KBM-7 (cell line): ENCODE results near the gene INAFM2.

Experiments used
- DNase-seq: peaks from one replicate; pipeline ENCODE4 v3.0.0-alpha.2; 2015
- in situ Hi-C: fragments of 300-500 bp; cut with MboI; formaldehyde crosslinking; loops from 2 replicates; pipeline ENCODE4 v1.14.3; 2020; ENCODE audit warnings: low sequenced_read_pairs, low pct_unique_long_range_greater_than_20kb, mixed read lengths

Gene INAFM2

DNA sequence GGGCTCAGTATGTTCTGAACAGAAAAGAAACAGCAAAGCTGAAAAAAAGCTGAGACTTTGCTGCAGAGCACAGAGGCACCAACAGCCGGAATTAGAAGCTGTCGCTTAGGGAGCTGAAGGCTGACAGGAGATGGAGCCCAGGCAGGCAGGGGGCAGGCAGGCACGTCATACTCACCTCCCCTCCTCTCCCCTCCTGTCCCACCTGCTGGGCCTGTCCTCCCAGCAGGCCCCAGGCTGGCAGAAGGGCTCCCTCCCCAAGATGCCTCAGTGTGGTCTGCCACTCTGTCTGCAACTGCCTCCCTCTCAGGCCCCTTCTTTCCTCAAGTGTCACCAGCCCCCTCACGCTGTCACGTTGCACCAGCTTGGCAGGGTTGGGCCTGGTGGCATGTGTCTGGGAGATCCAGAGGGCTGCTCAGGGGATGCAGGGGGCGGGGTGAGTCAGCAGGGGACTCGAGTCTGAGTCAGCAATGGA lies 37.4 kb upstream of the INAFM2 start:
- no peak for DNase-seq
- in situ Hi-C loops = no loop called here

DNA sequence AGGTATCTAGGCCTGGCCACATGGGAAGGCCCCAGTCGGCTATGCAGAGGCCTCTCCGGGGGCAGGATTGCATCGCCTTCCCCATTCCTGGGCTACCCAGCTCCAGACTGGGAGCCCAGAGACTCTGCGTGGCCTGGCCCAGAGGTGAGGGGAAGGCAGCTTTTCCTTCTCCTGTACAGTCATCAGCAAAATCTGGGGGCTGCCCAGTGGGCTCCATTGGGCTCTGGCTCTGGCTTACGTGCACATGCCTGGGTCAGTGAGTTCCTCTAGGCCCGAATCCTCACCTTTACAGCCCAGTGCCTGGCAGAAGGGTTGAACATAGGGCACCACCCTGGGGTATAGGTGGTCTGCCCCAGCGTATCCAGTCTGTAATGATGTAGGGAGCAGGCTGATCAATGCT lies 36.7 kb upstream of the INAFM2 start:
- no peak for DNase-seq
- in situ Hi-C loops = no loop called here

DNA sequence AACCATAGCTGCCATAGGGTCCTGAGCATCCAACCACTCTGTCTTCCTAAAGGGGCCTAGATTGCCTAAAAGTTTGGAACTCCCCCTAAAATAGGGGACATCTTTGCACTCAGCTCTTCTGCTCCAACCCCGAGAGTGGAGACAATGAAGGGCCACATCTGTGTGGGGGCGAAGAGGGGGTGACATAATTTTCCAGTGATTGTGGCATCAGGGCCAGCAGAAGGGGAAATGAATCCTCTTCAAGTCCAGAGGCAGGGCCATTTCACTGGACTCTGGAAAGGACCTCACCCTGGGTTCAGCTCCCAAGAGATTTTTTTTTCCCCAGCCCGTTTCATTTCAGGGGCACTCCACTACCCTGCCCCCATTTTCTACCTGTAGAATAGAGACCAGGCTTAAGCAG lies 36.0 kb upstream of the INAFM2 start:
- in situ Hi-C loops = no loop called here
- no peak for DNase-seq

DNA sequence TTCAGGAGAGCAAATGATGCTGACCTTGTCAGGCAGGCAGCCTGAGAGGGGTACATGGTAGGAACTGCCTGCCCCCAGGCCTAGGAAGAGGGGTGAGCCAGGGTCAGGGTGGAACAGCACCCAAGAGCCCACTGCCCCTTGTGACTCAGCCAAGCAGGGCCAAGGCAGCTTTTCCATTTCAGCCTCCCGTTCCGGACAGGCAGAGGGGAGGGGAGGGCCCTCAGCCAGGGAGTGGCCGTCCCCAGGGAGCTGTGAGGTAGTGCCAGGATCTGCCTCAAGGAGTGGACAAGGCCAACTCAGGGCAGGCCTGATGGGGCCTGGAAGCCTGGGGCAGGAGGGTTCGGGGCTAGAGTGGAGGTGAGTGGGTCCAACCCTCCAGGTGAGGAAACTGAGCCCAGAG lies 35.5 kb upstream of the INAFM2 start:
- DNase-seq = no peak
- in situ Hi-C loops = no loop called here

DNA sequence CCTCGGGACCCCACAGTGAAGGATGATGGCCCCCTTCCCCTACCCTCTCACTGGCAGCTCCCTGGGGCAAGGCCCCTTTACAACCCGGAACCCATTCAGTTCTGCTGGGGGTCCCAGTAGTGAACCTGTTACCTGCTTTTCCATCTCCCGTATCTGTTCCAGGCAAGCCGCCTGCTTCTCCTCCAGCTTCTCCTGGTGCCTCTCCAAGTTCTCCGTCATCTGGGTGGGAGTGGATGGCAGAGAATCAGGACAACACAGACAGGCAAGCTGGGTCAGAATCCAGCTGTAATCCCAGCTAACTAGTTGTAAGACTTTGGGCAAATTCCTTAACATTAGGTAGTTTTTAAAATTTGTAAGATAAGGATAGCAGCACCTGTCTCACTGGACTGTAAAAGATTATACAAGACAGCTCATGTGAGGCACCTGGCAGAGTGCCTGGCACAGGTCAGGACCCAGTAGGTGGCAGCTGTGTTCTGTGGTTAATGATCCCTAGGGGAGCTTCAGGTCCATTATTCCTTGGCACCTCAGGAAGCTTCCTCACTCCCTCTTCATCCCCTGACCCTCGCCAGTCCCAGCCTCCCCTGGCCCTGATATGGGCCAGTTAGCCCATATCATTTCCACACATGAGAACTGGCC lies 34.2 kb upstream of the INAFM2 start:
- no peak for DNase-seq
- in situ Hi-C loops = no loop called here

DNA sequence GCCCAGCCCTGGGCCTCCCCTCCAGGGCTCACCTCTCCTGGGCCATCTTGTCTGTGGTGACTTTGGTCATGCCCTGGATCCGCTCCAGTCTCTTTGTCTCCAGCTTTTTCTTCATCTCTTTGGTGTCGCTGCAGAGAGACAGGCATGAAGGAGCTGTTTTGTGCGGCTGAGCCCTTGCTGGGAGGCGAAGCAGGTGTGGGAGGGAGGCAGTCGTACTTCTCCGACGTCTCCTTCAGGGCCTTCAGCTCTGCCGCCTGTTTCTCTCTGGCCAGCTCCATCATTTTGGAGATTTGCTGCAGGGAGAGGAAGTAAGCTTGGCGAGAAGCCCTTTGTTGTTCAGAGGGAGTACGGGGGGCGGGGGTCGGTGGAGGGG lies 33.0 kb upstream of the INAFM2 start:
- no peak for DNase-seq
- in situ Hi-C loops = no loop called here

DNA sequence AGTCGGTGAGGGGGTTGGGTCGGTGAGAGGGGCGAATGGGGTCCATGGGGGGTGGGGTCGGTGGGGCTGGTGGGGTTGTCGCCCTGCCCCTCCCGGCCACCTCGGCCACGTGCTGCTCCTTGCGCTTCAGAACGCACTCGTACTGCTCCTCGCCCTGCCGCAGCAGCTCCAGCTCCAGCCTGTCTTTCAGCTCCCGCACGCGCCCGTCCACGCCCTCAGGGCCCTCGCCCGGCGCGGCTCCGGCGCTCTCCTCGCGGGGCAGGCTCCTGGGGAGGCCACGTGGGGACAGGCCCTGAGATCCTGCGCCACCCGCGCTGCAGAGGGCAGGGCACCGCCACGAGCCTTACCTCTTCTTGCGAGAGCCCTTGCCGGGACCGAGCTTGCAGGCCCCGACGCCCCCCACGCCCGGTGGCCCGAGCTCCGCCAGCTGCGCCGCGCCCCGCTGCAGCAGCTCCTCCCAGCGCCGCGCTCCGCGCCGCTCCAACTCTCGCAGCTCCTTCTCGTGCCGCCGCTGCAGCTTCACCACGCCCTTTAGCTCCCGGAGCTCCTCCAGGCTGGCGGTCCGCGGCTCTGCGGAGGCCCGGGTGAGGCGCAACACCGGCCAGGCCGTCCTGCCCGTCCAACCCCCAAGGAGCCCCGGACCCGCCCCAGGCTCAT lies 32.4 kb upstream of the INAFM2 start:
- in situ Hi-C loops = no loop called here
- no peak for DNase-seq

DNA sequence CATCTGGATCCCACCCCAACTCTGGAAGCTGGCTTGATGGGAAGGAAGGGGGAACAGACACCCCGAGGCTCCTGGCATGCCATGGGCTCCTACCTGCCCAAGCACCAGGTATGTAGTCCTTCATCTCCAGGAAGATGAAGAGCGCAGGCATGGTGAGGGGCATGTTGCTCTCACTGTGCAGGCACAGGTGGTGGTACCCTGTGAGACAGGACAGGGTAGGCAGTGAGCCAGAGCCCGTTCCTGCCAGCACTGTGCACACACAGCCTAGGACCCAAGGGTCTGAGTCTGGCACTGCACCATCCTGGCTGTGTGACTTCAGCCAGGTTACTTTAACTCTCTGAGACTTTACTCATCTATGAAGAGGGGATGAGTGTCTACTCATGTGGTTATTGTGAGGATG lies 31.2 kb upstream of the INAFM2 start:
- in situ Hi-C loops = no loop called here
- no peak for DNase-seq

DNA sequence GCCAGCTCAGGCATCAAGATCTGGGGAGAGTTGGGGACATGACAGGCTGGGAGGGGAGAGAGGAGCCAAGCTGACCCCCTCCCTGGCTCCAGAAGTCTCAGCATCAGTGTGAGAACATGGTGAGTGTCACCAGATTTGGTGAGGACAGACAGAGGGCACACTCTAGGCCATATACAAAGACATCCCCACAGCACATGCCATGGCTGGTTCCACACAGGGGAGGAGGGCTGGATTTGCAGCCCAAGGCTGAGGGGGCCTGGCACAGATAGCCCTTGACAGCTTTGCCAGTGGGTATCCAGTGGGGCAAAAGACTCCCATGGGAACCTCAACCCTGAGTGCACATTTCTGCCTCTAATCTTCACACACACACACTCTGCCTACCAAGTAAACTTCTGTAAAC lies 30.5 kb upstream of the INAFM2 start:
- no peak for DNase-seq
- in situ Hi-C loops = no loop called here

DNA sequence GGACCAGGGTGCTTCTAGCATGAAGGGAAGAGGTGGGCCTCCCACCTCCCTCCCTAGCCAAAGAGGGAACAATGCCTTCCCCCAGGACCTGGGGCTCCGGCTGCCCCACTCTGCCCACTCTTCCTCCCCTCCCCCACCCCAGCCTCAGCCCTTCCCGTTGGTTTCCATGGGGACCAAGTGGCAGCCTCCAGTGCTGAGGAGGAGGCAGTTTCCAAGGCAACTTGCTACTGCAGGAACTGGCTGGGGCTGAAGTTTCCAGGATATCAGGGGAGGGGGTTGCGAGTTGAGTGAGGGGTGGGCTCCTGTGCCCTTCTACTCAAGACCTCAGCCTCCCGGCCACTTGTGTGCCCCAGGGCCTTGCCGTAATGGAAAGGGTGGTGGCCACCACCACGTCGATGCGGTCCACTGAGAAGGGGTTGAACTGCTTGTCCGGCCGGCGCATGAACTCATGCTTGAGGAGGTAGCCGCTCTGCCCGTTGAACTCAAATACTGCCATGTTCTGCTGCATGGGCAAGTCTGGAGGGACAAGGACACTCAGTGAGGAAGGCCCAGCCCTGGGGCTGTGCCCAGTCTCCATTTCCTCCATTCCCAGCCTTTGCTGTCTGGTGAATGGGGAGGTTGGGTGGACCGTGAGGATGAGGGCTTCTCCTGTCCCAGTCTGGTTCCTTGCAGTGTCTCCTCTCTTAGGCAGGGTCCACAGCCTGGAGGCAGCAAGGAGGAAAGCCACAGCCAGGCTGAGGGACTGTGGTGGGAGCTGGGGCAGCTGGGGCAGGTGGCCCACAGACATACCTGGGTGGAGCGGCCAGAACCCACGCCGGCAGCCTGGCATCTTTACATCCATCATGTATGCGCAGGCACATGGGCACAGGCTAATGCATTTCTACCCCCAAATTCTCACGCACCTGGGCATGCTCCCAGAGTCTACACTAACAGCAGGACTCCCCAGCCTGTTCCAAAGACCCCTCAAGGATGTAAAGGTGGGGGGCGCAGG lies 29.3 kb upstream of the INAFM2 start:
- in situ Hi-C loops = no loop called here
- no peak for DNase-seq

DNA sequence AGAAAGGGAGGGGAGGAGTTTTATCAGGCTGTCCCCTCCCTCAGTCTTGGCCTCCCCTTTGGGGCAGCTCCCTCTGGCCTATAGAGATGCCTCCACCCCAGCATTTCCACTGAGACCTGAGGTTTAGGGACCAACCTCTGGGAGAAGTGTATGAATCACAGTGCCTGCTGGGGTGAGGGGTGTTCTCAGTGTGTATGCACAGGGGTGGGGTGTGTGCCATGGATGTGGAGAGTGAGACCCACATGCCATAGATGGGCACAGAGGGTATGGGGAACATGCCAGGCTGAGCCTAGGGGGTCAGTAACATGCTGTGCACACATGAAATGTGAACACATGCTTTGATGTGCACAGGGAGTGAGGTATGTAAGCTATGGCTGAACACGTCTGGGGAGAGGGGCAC lies 28.2 kb upstream of the INAFM2 start:
- in situ Hi-C loops = no loop called here

DNA sequence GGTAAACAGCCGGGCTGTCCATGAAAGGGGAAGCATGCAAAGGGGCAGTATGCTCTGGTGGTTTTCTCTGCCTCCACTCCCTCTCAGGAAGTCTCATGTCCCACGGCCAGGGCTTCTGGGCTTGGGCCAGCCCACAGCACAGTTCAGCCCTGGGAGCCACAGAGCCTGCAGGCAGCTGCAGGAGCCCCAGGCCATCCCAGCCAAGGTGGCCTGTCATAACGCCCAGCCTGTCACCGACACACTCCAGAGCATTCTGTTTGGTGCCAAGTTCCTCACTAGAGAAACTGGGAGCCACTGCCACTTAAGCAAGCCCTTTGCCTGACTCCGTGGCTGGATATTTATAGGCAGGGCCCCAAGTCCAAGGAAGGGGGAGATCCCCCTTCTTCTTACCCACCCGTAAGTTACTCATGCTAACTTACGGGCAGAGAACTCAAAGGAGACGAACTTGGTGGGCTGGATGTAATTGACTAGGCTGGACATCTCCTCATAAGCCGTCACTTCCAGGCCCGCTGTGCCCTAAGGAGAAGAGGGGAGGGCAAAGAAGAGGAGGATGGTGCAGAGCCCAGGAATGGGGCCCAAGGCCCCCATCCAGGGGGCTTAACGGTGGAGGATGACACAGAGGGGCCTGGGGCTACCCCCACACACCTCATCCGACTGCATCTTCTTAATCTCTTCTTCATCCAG lies 27.5 kb upstream of the INAFM2 start:
- in situ Hi-C loops = no loop called here
- no peak for DNase-seq

More for the DNA sequence above, 28.2 kb upstream of the INAFM2 start:
- DNase-seq = no peak

DNA sequence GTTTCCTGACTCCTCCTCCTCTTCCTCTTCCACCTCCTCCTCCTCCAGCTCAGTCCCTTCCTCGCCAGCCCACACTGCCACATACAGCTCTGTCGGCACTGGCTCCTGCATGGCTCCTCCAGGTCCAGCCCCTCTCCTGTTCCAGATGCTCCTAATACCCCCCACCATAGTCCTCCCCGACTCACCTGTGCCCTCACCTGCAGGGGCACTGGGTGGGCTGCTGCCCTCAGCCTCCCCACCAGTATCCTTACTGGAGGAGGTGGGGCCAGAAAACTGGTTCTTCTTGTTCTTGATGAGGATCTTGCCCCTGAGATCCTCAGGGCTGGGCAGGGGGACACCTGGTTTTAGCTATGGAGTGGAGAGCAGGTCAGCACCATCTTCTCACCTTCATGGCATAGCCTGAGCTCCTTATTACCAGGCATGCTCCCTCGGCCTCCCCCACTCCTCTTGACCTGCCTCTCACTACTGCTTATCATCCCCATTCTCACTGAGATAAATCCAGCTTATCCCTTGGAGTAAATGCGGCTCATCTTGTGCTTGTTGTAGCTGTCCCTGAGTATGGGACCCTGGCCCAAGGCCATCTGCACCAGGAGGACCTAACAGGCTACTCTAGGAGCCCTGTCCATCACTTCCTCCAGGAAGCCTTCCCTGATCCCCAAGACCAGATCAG lies 26.8 kb upstream of the INAFM2 start:
- in situ Hi-C loops = no loop called here
- DNase-seq = no peak

DNA sequence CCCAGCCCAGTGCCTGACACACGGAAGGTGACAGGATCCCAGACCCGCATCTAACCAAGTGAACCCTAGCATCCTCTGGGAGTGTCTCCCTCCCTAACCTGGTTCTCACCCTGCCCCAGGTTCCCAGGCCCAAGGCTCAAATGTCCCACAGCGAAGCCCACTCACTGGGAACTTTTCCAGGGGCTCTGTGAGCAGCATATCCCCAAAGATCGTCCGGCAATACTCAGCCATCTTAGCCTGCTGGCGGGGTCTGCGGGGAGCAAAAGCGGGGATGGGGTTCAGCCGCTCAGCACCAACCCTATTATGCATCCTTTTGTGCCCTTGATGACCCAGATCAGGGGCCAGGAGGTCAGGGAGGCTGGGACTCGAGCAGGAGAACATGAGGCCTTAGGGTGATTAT lies 26.1 kb upstream of the INAFM2 start:
- DNase-seq = no peak
- in situ Hi-C loops = no loop called here

DNA sequence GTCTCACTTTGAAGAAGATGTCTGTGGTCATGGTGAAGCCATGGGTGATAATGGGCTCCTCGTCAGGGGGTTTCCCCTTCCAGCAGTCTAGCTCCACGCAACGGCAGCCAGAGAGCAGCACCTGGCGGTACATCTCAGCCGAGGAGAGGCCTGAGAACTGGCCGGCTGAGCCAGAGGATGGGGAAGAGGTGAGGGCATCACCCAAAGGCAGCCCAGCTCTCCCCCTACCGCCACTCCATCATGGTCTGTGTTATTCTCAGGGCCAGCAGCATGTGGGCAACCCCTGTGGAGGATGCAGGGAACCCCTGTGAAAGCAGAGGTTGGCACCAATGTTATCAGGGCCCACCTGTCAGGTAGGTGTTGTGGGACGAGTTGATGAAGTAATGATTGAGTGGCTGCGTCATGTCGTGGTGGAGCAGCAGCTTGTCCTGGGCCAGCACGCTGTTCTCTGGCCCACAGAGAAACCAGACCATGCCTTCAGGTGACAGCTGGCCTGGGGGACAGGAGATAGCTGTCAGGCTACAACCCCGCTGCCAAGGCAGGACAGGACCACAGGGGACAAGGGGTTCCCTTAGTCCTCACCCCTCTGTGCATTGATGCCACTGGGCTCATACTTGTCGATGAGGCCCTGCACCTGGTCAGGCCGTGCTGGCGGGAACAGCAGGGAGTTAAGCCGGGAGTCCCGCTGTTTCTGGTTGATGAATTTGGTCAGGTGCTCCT lies 25.1 kb upstream of the INAFM2 start:
- in situ Hi-C loops = no loop called here
- no peak for DNase-seq

DNA sequence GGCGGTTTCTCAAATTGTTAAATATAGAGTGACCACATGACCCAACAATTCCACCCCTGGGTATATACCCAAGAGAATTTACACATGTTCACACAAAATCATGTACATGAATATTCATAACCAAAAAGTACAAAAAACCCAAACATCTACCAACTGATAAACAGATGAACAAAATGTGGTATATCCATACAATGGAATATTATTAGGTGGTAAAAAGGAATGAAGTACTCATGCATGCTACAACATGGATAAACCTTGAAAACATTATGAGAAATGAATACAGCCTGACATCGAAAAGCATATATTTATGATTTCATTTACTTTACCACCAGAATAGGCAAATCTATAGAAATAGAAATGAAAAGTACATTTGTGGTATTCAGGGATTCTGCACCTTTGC lies 23.1 kb upstream of the INAFM2 start:
- in situ Hi-C loops = no loop called here
- no peak for DNase-seq

DNA sequence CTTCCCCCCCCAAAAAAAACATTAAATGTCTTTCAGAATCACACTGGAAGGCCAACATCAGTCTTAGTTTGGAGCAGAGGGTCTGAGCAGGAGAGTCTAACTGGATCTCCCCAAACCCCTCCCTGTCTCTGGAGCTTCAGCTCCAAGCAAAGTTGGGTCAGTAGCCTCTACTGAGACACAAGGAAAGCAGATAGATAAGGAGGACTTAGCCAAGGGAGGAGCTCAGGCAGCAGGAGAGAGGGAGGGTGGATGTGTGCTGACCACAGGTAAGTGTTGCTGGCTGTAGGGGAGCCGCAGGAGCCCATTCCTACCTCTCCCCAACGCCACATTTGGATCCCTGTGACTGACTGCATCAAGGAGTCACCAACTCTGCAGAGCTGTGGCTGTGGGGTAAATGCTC lies 22.7 kb upstream of the INAFM2 start:
- in situ Hi-C loops = no loop called here
- DNase-seq = no peak

DNA sequence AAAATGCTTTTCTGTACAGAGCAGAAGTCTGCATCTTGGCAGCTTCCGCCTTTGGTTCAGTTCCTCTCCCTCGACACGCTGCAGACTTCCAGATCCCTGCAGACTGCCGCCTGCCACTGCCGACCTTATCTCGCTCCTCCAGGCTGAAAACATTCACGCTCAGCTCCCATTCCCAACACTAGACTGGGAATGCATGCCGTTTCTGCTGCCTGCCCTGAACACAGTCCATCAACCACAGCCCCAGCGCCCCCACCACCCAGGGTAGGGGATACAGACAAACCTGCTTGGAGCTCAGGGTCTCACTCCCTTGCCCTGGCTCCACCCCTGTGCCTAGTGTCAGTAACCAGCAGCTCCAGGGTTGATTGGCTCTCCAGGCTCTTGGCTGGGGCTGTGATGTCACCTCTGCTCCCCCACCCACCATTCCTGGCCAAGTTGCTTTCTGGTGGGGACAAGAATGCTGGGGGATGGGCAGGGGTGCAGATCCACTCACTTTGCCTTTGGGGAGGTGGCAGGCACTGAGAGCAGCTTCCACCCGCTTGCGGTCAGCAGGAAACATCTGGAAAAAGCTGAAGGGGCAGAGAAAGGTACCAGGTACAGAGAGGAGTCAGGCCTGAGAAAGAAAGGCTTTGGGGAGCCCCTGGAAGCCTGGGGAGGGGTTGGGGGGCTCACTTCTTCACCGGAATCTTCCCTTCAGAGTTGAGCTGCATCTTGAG lies 21.9 kb upstream of the INAFM2 start:
- no peak for DNase-seq

More for the DNA sequence above, 21.9 kb upstream of the INAFM2 start:
- in situ Hi-C loops = no loop called here
